ENCODE data around the gene TMEM235.

The TMEM235 gene

DNA sequence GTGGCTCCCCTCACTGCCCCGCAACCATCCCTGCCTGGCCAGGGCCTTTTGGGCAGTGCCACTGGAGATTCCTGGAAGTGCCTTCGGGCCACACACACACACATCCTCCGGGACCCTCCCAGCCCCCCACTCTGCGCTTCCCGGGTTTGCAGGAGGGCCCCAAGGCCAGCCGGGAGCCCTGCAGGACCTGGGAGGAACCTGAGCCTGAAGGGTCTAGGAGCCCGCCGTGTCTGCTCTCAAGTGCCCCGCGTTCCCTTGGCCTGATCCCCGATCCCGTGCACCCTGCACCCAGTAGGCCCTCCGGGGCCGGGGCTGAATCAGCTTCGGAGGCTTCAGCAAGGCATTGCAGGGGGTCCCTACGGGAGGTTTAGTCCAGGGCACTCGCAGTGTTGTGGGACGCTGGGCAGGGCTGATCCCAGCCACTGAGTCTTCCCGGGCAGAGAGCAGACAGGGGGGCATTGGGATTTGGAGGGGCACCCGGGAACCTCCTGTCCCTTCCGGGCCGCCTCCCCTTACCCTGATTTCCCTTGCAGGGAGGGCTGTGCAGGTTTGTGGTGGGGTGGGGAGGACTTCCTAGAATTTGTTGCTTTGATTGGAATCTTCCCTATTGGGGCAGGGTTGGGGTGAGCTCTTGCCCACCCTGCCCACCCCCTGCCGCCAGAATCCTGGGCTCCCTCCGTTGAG lies 36.9 kb downstream of the TMEM235 start:
- Mint-ChIP-seq H3K4me3 (no peak overlapping the region), H3K9me3 (no peaks in the 10 kb centered on the region), H3K27me3 (peaks cover 34% of the 10 kb centered on the region), H3K36me3 (no peaks in the 10 kb centered on the region), H3K27ac (no peak overlapping the region), H3K4me1 (peaks cover 30% of the 10 kb centered on the region)
- ATAC-seq, result no peak

DNA sequence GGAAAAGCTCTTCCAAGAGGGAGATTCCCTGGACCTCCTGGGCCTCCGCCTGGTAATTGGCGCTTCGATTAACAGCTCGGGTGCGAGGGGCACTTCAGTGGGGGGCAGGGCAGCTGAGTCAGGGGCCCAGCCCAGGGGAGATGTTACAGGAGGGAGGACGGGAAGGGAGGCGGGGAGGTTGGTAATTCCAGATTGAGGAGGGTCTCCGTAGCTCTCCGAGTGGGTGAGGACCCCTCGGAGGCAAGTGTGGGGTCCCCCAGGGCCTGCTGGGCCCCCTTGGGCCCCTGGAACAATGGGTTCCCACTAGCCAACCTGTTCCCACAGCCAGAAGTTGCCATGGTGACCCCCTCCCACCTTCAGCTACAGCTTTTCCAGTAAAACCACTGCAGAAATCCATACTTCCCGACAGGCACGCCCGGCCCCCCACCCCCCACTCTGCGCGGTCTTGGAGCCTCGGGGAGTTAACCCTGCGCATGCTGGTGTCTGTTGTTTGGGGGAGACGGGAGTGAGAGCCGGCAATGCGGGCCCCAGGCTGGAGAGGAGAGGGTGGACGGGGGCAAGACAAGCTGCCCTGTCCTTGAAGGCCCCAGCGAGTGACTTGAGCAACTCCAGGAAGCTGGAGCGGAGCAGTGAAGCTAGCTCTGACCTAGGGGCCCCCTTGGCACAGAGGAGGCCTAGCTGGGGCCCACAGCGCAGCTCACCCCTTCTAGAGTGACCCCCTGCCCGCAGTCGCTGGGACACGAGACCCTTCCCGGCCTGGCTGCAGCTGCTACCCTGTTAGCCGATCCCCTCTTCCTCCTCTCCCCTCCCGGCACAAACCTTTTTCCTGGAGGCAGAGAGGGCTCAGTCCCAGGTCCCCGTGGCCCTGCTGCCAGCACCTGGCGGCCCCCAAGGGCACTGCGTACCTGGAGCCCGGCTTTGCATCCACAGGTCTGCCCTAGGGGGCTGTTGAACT lies 37.8 kb downstream of the TMEM235 start:
- no peak overlapping the region for H3K4me3 Mint-ChIP-seq
- H3K4me1 Mint-ChIP-seq, result peaks cover 29% of the 10 kb centered on the region
- no peaks in the 10 kb centered on the region for H3K36me3 Mint-ChIP-seq
- no peak for ATAC-seq
- no peaks in the 10 kb centered on the region for H3K9me3 Mint-ChIP-seq
- no peak overlapping the region for H3K27ac Mint-ChIP-seq
- H3K27me3 Mint-ChIP-seq, result peaks cover 34% of the 10 kb centered on the region

DNA sequence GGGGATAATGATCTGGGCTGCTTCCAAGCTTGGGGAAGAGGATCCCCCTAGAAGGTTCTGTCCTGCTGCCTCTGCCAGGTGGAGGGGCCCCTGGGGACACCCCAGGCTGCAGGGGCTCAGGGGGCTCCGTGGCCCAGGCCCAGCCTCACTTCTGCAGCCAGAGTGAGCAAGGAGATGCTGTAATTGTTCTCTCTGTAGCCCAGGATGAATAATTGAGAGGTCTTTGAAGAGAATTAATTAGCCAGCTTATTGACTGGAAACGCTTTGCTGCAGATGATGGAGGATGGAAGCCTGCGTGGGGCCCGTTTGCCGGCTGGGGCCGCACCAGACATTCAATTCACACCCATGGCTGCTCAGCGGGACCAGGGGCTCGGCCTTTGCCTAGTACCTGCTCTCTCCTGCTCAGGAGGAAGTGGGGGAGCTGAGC lies 38.5 kb downstream of the TMEM235 start:
- Mint-ChIP-seq H3K4me3 (no peak overlapping the region), H3K36me3 (no peaks in the 10 kb centered on the region), H3K27ac (no peak overlapping the region), H3K27me3 (peaks cover 36% of the 10 kb centered on the region), H3K4me1 (peaks cover 24% of the 10 kb centered on the region), H3K9me3 (no peaks in the 10 kb centered on the region)
- ATAC-seq, result no peak

DNA sequence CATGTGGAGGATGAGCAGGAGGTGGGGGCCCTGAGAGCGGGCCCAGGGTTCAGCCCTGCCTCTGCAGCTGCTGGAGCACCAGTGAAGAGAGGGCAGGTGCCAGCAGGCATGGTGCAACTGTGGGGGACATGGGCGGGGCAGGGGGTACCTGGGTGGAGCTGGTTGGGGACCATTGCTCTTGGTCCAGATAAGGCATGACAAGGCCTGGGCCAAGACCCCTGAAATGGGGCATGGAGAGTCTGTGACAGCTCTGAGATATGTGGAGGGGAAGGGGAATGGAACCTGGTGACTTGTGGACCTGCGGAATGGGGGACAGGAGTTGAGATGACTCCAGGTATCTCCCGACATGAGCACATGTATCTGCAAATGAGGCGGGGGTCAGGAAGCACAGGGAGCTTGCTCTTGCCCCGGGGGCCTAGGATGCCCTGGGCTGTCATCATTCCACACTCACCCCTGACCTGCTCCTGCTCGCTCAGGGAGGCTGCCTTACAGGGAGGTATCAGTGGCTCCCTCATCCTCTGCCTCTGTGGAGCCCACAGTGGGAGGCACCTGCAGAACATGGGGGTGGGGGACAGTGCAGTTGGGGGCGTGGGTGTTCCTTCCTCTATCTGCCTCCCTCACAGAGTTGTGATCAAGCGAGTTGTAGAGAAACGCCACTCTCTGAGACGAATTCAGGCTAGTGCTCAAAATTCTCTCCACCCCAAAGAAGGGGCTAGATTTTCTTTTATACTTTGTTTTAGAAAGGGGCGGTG lies 40.2 kb downstream of the TMEM235 start:
- Mint-ChIP-seq H3K36me3 (no peaks in the 10 kb centered on the region), H3K27me3 (peaks cover 45% of the 10 kb centered on the region), H3K27ac (peak overlapping the region; percentile 54), H3K9me3 (no peaks in the 10 kb centered on the region), H3K4me3 (no peak overlapping the region), H3K4me1 (peaks cover 35% of the 10 kb centered on the region)
- ATAC-seq, result no peak

DNA sequence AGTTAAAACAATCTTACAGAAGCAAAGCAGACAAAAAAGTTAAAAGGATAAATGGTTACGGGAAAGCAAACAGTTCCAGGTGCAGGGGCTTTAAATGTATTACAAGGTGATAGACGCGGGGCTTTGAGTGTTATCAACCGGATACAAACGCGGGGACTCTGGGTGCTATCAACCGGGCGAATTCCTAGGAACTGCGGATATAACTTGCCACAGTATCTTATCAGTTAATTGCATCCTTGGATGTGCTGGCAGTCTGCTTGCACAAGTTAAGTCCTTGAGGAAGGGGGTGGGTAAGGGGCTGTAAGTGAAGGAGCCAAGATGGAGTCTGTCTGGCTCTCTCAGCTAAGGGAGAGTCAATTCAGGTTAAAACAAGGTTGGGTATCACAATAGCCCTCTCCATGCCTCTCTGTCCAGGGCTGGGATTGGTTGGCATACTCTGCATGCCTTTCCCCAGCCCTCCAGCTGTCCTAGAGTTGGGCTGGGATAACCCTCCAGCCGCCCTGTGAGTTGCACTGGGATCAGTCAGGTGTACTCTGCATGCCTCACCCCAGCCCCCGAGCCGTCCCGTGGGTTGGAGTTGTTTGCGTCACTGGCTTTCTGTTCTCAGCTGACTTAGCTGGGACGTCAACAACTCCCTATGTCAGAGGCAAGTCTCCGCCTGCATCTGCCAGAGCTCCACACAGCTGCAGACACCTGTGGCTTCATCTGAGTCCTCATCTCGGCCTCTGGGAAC lies 40.9 kb downstream of the TMEM235 start:
- H3K4me1 Mint-ChIP-seq, result peaks cover 41% of the 10 kb centered on the region
- peak; percentile 80 for ATAC-seq
- peak overlapping the region; percentile 23 for H3K4me3 Mint-ChIP-seq
- H3K27ac Mint-ChIP-seq, result peak overlapping the region; percentile 54
- H3K9me3 Mint-ChIP-seq, result no peaks in the 10 kb centered on the region
- no peaks in the 10 kb centered on the region for H3K36me3 Mint-ChIP-seq
- H3K27me3 Mint-ChIP-seq, result peaks cover 52% of the 10 kb centered on the region

DNA sequence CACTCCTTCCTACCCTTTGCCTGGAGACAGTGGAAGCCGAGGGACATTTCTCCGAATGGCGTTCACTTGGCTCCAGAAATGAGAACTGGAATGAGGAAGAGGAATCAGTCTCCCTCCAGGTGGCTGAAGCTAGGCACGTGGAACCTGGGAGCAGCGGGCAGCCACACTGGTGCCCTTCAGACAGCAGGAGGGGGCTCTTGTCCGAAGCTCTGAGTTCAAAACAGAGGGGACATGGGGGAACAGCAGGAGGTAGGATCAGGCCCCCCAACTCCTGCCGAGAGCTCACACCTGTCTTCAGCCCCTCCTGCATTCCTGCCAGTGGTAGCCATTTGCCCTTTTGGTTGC lies 41.5 kb downstream of the TMEM235 start:
- Mint-ChIP-seq H3K27ac (no peak overlapping the region), H3K4me3 (peak overlapping the region; percentile 23)

DNA sequence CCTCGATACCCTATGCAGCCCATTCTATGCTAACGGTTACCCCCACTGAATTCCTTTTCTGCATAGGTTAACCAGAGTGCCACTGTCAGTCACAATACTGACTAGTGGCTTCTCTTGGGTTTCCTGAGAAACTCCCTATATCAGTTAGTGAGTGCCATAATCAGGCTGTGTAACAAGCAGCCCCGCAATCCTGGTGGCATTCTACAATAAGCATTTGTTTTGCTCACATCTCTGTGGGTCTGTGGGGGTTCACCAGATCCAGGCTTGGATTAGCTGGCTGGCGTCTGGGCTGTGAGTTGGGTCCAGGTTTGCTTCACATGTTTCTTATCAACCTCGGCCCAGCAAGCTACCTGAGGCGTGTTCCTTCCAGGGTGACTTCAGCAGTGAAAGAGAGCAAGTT lies 42.4 kb downstream of the TMEM235 start:
- no peak overlapping the region for H3K4me3 Mint-ChIP-seq
- H3K27me3 Mint-ChIP-seq, result peaks cover 63% of the 10 kb centered on the region
- H3K36me3 Mint-ChIP-seq, result no peaks in the 10 kb centered on the region
- no peaks in the 10 kb centered on the region for H3K9me3 Mint-ChIP-seq
- ATAC-seq, result no peak
- H3K4me1 Mint-ChIP-seq, result peaks cover 46% of the 10 kb centered on the region
- no peak overlapping the region for H3K27ac Mint-ChIP-seq

More for the DNA sequence above, 41.5 kb downstream of the TMEM235 start:
- Mint-ChIP-seq H3K4me1 (peaks cover 43% of the 10 kb centered on the region), H3K36me3 (no peaks in the 10 kb centered on the region), H3K27me3 (peaks cover 58% of the 10 kb centered on the region), H3K9me3 (no peaks in the 10 kb centered on the region)
- ATAC-seq, result no peak

DNA sequence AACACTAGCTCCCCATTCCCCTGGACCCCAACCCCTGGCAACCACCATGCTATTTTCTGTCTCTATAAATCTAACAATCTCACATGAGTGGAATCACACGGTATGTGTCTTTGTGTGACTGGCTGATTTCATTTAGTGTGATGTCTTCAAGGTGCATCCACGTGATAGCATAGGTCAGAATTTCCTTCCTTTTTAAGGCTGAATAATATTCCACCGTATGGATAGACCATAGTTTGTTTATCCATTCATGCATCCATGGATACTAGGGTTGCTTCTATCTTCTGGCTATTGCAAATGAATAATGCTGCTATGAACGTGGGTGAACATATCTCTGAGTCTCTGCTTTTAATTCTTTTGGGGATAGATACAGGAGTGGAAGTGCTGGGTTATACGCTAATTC lies 43.9 kb downstream of the TMEM235 start:
- Mint-ChIP-seq H3K27me3 (peaks cover 71% of the 10 kb centered on the region), H3K27ac (no peak overlapping the region), H3K4me3 (no peak overlapping the region), H3K9me3 (no peaks in the 10 kb centered on the region), H3K4me1 (peaks cover 46% of the 10 kb centered on the region), H3K36me3 (no peaks in the 10 kb centered on the region)
- ATAC-seq, result no peak

DNA sequence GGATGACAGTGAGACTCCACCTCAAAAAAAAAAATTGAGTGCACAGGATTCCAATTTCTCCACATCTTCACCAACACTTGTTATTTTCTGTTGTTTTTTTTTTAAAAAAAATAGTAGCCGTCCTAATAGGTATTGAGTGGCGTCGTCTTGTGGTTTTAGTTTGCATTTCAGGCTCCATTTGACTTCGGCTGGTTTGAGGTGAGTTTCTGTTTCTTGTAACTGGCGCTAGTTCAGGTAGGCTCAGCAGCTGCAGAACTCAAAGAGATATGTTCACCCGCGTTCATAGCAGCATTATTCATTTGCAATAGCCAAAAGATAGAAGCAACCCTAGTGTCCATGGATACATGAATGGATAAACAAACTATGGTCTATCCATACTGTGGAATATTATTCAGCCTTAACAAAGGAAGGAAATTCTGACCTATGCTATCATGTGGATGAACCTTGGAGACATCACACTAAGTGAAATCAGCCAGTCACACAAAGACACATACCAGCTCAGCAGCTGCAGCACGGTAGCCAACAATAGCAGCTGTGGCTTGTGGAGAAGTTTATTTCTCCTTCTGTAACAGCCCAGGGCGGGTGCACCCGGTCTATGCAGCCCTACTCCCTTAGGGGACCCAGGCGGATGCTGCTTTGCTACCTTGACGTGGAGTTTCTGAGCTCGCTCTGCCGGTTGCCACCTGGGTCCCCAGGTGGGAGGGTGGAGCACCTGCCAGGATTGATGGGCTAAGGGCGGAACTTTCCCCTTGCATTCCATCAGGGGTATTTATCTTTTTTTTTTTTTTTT lies 44.9 kb downstream of the TMEM235 start:
- H3K27ac Mint-ChIP-seq, result no peak overlapping the region
- peaks cover 65% of the 10 kb centered on the region for H3K27me3 Mint-ChIP-seq
- H3K9me3 Mint-ChIP-seq, result no peaks in the 10 kb centered on the region
- peaks cover 43% of the 10 kb centered on the region for H3K4me1 Mint-ChIP-seq
- no peak overlapping the region for H3K4me3 Mint-ChIP-seq
- H3K36me3 Mint-ChIP-seq, result no peaks in the 10 kb centered on the region
- ATAC-seq, result peak; percentile 73

DNA sequence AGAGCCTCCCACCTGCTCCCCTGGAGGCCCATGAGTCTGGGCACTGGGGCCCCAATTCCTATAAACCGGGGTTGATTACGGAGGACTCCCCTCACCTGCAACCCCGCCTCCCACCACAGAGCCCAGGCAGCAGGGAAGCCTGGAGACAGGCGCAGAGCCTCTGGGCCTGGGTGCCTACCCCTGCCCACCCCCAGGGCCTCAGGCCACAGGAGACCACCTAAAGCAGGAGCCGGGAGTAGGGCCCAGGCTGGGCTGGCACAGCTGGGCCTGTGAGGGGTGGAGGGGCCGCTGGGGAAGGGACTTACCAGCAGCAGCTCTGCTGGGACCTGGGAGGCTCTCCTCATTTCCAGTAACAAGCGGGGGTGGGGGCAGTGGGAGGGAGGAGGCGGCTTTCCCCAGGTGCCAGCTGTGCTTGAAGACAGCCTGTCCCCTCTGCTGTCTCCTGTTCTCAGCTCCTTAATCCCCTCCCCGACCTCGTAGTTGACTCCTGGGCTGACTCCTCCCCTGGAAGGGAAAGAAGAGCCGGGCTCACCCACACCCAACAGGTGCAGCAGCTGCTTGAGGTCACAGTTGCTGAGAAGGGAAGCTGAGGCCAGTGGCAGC lies 46.8 kb downstream of the TMEM235 start:
- no peak overlapping the region for H3K4me3 Mint-ChIP-seq
- ATAC-seq, result no peak

DNA sequence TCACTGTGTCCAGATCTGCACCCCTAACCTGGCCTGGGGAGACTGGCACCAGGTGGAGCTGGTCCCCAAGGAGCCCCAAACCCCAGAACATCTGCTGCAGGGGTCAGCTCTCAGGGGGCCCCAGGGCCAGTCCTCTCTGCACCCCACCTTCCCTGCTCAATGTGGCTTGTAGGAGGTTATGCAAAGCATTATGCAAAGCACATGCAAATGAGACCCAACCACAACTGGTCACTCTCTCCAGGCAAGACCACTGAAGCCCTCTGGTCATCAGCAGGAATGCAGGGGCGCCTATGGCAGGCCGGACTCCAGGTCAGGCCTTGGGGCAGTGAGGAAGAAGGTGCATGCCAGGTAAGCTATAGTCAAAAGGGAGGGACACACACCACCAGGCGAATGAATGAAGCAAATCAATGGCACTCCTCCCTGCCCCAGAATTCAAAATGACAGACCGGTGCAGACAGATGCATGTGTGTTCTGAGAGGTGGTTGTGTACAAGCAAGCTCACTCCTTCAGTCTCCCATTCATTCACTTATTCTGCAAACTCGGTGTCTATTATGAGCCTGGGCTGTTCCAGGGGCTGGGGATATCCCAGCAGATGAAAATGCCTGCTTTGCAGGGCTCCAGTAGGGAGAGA lies 48.0 kb downstream of the TMEM235 start:
- ATAC-seq, result no peak
- peaks cover 46% of the 10 kb centered on the region for H3K27me3 Mint-ChIP-seq
- H3K9me3 Mint-ChIP-seq, result no peaks in the 10 kb centered on the region
- no peak overlapping the region for H3K27ac Mint-ChIP-seq
- H3K36me3 Mint-ChIP-seq, result no peaks in the 10 kb centered on the region
- no peak overlapping the region for H3K4me3 Mint-ChIP-seq
- H3K4me1 Mint-ChIP-seq, result peaks cover 22% of the 10 kb centered on the region

More for the DNA sequence above, 46.8 kb downstream of the TMEM235 start:
- H3K36me3 Mint-ChIP-seq, result no peaks in the 10 kb centered on the region
- H3K27me3 Mint-ChIP-seq, result peaks cover 46% of the 10 kb centered on the region
- no peak overlapping the region for H3K27ac Mint-ChIP-seq
- peaks cover 24% of the 10 kb centered on the region for H3K4me1 Mint-ChIP-seq
- H3K9me3 Mint-ChIP-seq, result no peaks in the 10 kb centered on the region

DNA sequence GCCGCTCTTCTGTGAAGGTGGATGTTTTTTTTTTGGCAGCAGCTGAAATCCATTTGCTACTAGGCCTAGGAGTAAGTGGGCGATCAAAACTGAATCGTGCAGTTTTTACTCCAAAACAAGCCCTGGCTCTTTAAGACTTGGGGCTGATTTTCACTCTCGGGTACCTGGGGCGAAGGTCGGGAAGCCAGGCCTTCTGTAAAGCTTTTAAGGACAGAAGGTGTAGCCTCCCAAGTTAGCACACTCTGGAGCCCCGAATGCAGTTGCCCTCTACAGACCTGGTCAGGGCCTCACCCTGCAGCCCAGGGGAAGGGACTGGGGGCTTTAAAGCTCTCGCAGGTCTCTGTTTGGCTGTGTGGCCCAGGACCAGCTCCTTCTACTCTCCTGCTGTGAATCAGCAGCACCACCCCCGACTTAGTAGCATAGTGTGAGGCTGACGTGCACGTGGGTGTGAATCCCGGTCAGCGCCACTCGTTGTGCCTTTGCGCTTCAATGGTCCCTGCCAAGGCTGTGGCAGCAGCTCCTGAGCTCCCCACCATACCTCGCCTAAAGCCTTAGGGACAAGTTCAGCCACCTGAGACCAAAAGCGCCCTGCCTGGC lies 49.9 kb downstream of the TMEM235 start:
- Mint-ChIP-seq H3K27me3 (peaks cover 36% of the 10 kb centered on the region), H3K36me3 (no peaks in the 10 kb centered on the region), H3K4me3 (no peak overlapping the region), H3K9me3 (no peaks in the 10 kb centered on the region), H3K27ac (no peak overlapping the region), H3K4me1 (peaks cover 14% of the 10 kb centered on the region)
- no peak for ATAC-seq

DNA sequence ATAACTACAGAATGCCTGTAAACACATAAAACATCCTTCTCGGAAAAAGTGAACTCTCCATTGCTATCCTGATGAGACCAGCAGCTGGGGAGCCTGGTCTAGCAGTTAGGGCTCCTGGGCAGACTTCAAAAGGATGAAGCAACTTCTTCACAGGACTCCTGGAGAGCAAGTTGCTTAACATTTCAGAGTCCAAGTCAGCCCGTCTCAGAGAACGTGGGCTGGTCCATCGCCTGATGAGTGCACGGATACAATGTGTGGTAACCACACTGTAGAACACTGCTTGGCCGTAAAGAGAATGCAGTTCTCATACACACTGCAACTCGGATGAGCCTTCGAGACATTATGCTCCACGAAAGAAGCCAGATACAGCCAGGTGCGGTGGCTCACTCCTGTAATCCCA lies 52.7 kb downstream of the TMEM235 start:
- H3K4me3 Mint-ChIP-seq, result no peak overlapping the region
- no peaks in the 10 kb centered on the region for H3K36me3 Mint-ChIP-seq
- no peak for ATAC-seq
- peaks cover 15% of the 10 kb centered on the region for H3K27me3 Mint-ChIP-seq
- no peaks in the 10 kb centered on the region for H3K9me3 Mint-ChIP-seq
- no peak overlapping the region for H3K27ac Mint-ChIP-seq
- H3K4me1 Mint-ChIP-seq, result no peaks in the 10 kb centered on the region

Data from stimulated activated memory B cell treated with anti-CD40 and anti-IgM and Interleukin-4, amounts not matched to agents 10 μg/mL and 1 μg/mL and 100 μg/mL, for 72 hours (primary cell).